ENCODE results near the gene FAM156A.
"Not testable (repeated sequence)": the region's sequence is repeated elsewhere in the genome, so short reads cannot be mapped to it uniquely, and the experiment has no call there.

Gene FAM156A

GRCh38 chrX:52914704-52915103 is 43.6 kb downstream of the FAM156A start:
- not testable (repeated sequence) for H3K4me2 ChIP-seq (ENCODE audit: low read length); H3K36me3 ChIP-seq (ENCODE audit: insufficient read depth, low read length); H3K27me3 ChIP-seq (ENCODE audit: control insufficient read depth, insufficient read depth, low read length); H3K9ac ChIP-seq (ENCODE audit: low read depth, low read length); H3K4me3 ChIP-seq (ENCODE audit: low read length); H3K4me1 ChIP-seq (ENCODE audit: control insufficient read depth, insufficient read depth, low read length); H3K9me3 ChIP-seq (replicated peaks; ENCODE audit: low read length)

GRCh38 chrX:52913681-52914080 is 44.6 kb downstream of the FAM156A start:
- not testable (repeated sequence) for H3K36me3 ChIP-seq (ENCODE audit: insufficient read depth, low read length); H3K27me3 ChIP-seq (ENCODE audit: control insufficient read depth, insufficient read depth, low read length); H3K4me1 ChIP-seq (ENCODE audit: control insufficient read depth, insufficient read depth, low read length); H3K4me3 ChIP-seq (ENCODE audit: low read length); H3K9ac ChIP-seq (ENCODE audit: low read depth, low read length); H3K9me3 ChIP-seq (replicated peaks; ENCODE audit: low read length); H3K4me2 ChIP-seq (ENCODE audit: low read length)

GRCh38 chrX:52909313-52909969 is 48.9 kb downstream of the FAM156A start:
- not testable (repeated sequence) for H3K4me1 ChIP-seq (ENCODE audit: control insufficient read depth, insufficient read depth, low read length); H3K36me3 ChIP-seq (ENCODE audit: insufficient read depth, low read length); H3K27me3 ChIP-seq (ENCODE audit: control insufficient read depth, insufficient read depth, low read length); H3K4me2 ChIP-seq (ENCODE audit: low read length); H3K9me3 ChIP-seq (replicated peaks; ENCODE audit: low read length); H3K9ac ChIP-seq (ENCODE audit: low read depth, low read length); H3K4me3 ChIP-seq (ENCODE audit: low read length)

DNA sequence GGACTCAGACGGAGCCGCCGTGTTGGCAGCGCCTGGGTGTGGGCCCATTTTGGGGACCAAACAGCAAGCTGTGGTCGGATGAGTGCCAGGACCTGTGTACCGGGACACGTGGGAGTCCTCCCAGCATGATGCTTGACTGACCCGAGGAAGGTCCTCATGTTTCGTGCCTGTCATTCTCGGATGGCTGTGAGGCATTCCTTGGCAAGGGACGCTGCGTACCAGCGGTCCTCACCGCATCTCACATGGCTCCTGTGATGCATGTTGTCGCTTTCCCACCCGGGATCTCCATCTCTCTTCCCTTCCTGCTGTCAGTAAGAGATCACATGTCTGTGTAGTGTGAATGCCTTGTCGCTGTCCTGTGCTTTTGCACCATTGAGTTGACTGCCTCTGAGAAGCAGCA is 50.4 kb downstream of the FAM156A start:
- H3K9ac ChIP-seq (ENCODE audit: low read depth, low read length); H3K36me3 ChIP-seq (ENCODE audit: insufficient read depth, low read length); H3K9me3 ChIP-seq (replicated peaks; ENCODE audit: low read length); H3K27me3 ChIP-seq (ENCODE audit: control insufficient read depth, insufficient read depth, low read length); H3K4me3 ChIP-seq (ENCODE audit: low read length); H3K4me1 ChIP-seq (ENCODE audit: control insufficient read depth, insufficient read depth, low read length); H3K4me2 ChIP-seq (ENCODE audit: low read length): not testable (repeated sequence)

- H3K36me3 ChIP-seq (ENCODE audit: insufficient read depth, low read length); H3K4me2 ChIP-seq (ENCODE audit: low read length); H3K9ac ChIP-seq (ENCODE audit: low read depth, low read length): not testable (repeated sequence)
Observed at GRCh38 chrX:52907137-52907536, 51.2 kb downstream of the FAM156A start.

DNA sequence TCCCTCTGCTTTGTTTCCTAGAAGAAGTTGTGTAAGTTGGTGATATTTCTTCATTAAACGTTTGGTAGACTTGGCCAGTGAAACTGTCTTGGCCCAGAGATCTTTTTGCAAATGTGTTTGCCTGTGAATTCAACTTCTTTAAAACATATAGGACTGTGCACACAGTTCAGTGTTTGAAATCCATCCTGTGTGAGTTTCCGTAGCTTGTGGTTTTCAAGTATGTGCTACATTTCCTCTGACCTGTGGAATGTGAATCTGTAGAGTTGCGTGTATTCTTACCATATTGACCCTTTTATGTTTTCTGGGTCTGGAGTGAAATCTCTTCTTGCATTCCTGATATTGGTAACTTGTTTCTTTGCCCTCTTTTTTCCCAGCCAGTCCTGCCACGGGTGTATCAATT is 52.2 kb downstream of the FAM156A start:
- not testable (repeated sequence) for H3K27me3 ChIP-seq (ENCODE audit: control insufficient read depth, insufficient read depth, low read length); H3K36me3 ChIP-seq (ENCODE audit: insufficient read depth, low read length); H3K9me3 ChIP-seq (replicated peaks; ENCODE audit: low read length); H3K4me2 ChIP-seq (ENCODE audit: low read length); H3K4me3 ChIP-seq (ENCODE audit: low read length); H3K9ac ChIP-seq (ENCODE audit: low read depth, low read length); H3K4me1 ChIP-seq (ENCODE audit: control insufficient read depth, insufficient read depth, low read length)

More at GRCh38 chrX:52907137-52907536, 51.2 kb downstream of the FAM156A start:
- H3K9me3 ChIP-seq (replicated peaks; ENCODE audit: low read length); H3K4me3 ChIP-seq (ENCODE audit: low read length); H3K27me3 ChIP-seq (ENCODE audit: control insufficient read depth, insufficient read depth, low read length); H3K4me1 ChIP-seq (ENCODE audit: control insufficient read depth, insufficient read depth, low read length): not testable (repeated sequence)

GRCh38 chrX:52905531-52905930 is 52.8 kb downstream of the FAM156A start:
- H3K9me3 ChIP-seq (replicated peaks; ENCODE audit: low read length); H3K4me2 ChIP-seq (ENCODE audit: low read length); H3K9ac ChIP-seq (ENCODE audit: low read depth, low read length); H3K4me1 ChIP-seq (ENCODE audit: control insufficient read depth, insufficient read depth, low read length); H3K27me3 ChIP-seq (ENCODE audit: control insufficient read depth, insufficient read depth, low read length); H3K36me3 ChIP-seq (ENCODE audit: insufficient read depth, low read length); H3K4me3 ChIP-seq (ENCODE audit: low read length): not testable (repeated sequence)

Data from skeletal muscle satellite cell (primary cell).